Subcutaneous preadipocyte (primary cell): Measurements from ENCODE around the gene SIAH2. TPM values are rescaled to one million over a fixed set of nuclear protein-coding genes. Genes with fewer than 3 reads are reported as not detected.

ENCODE experiments used
- total RNA-seq: library from RNA; depleted of rRNA; stranded (reverse); fragments of >200 nt; gene quantifications from 2 replicates; pipeline ENCODE4 v1.2.3, GENCODE V29; 2012

The SIAH2 gene, protein sequence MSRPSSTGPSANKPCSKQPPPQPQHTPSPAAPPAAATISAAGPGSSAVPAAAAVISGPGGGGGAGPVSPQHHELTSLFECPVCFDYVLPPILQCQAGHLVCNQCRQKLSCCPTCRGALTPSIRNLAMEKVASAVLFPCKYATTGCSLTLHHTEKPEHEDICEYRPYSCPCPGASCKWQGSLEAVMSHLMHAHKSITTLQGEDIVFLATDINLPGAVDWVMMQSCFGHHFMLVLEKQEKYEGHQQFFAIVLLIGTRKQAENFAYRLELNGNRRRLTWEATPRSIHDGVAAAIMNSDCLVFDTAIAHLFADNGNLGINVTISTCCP
- total RNA-seq, result 32.6 and 38.2 TPM in 2 replicates

DNA sequence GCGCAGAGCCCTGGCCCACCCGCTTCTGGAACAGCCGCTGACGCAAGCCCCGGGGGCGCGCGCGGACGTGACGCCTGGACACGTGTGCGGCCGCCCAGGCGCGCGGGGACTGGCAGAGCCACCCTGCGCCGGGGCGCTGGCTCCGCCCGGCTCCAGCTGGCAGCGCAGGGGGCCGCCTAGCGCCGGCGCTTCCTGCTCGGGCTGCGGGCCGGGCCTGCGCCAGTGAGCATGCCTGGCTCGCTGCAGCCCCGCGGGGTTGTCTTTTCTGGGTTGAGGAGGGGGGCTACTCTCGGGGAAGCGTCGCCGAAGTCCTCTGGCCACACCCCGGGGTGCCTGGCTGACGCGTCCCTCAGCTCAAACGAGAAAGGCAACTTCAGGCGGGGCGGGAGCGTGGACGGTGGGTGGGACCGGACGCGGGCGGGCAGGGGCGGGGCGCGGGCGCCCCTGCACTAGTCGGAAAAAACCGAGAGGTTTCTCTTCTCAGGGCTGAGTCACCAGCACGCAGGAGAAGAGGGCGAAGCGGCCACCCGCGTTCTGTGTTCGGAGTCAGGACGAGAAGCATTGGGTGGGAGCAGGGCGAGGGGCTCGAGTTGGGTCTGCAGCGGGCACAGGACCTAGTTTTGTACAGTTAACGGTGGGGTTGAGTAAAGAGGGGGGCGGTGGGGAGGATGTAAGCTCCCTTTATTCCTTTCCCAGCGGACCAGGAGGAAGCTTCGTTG, at the start of gene SIAH2:
SIAH2 (minus strand) TSS at position 48 of the 719 bp plus-strand sequence. CDS start 320 bp downstream, outside the sequence.

DNA sequence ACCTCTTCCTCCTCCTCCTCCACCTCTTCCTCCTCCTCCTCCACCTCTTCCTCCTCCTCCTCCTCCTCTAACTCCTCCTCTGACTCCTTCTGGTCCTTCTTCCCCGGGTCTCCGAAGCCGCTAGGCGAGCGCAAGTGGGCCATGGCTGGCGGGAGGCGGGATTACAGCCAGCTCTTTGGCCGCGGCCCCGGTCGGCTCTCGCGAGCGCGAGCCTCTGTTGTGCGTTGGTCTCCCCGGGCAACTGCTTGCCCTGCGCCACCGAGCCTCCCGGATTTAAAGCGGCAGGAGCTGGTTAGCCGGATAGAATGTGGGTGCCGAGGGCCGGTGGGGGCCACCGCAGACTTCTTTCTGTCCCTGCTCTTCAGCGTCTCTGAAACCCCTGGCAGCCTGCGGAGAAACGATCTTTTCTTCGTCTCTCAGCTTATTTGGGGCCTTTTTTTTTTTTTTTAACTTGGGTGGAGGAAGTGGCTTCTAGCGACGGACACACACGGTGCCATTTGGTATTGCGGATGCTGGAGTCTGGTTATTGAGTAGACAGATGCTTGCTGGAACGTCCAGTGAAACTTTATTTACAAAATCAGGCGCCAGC, 59.1 kb downstream of the SIAH2 start, which contains the start of gene ERICH6:
ERICH6 (minus strand) TSS at position 165 of the 589 bp plus-strand sequence; CDS start at position 143, 22 bp downstream.

Other genes starting within 250 kb of the SIAH2 start
- 115 and 144 TPM in 2 replicates for gene SERP1, start 216.7 kb downstream of the SIAH2 start, total RNA-seq
- gene EIF2A, start 216.4 kb downstream of the SIAH2 start, total RNA-seq, result 231 and 257 TPM in 2 replicates
- gene SELENOT, start 159.8 kb downstream of the SIAH2 start, total RNA-seq, result 104 and 130 TPM in 2 replicates
- under 0.01 TPM in 1 of 2 replicates, not detected in the other for gene ERICH6, start 59.2 kb downstream of the SIAH2 start, total RNA-seq
- not detected in 2 replicates for gene MINDY4B, start 142.3 kb upstream of the SIAH2 start, total RNA-seq
- not detected in 2 replicates for gene CLRN1, start 209.6 kb upstream of the SIAH2 start, total RNA-seq